Thymus (tissue), 11 donors: ENCODE measurements around the gene MTUS2. TPM values are rescaled to one million over a fixed set of nuclear protein-coding genes. Genes with fewer than 3 reads are reported as not detected.
"Not testable (repeated sequence)": the region's sequence is repeated elsewhere in the genome, so short reads cannot be mapped to it uniquely, and the experiment has no call there.

Source experiments
- DNase-seq, 9 donors: peaks; one replicate each; pipeline ENCODE4 v3.0.0-alpha.2; 2013; ENCODE audit warnings: low spot score in 9 of 9, low read depth in 6 of 9, missing footprints in 1 of 9
- H3K27ac ChIP-seq, 2 donors: one replicate each; pipeline ENCODE4 v1.5.1; 2013; ENCODE audit warnings: control low read depth in 1 of 2, low read depth in 1 of 2, low read length in 1 of 2, mild to moderate bottlenecking in 1 of 2, moderate library complexity in 1 of 2
- H3K27me3 ChIP-seq, 2 donors: one replicate each; pipeline ENCODE4 v1.5.1; 2013; ENCODE audit warnings: low read length in 1 of 2; ENCODE audit not compliant: control insufficient read depth in 2 of 2, insufficient read depth in 1 of 2
- H3K36me3 ChIP-seq, 2 donors: one replicate each; pipeline ENCODE4 v1.5.1; 2013; ENCODE audit warnings: low read length in 1 of 2, mild to moderate bottlenecking in 1 of 2, moderate library complexity in 1 of 2; ENCODE audit not compliant: control insufficient read depth in 2 of 2, insufficient read depth in 2 of 2
- H3K4me1 ChIP-seq, 2 donors: one replicate each; pipeline ENCODE4 v1.5.1; 2013; ENCODE audit warnings: low read length in 2 of 2; ENCODE audit not compliant: control insufficient read depth in 2 of 2, insufficient read depth in 2 of 2
- H3K4me3 ChIP-seq, 2 donors: one replicate each; pipeline ENCODE4 v1.5.1; 2013; ENCODE audit warnings: low read length in 2 of 2, control low read depth in 1 of 2, mild to moderate bottlenecking in 1 of 2
- H3K9me3 ChIP-seq, 2 donors: one replicate each; pipeline ENCODE4 v1.5.1; 2013; ENCODE audit warnings: low read length in 1 of 2, mild to moderate bottlenecking in 1 of 2; ENCODE audit not compliant: control insufficient read depth in 2 of 2, insufficient read depth in 1 of 2
- WGBS: extraction: QIAGEN DNeasy Blood & Tissue Kit; methylation state at CpG from one replicate; pipeline ENCODE4 v1.1.7; 2013; 5-methylcytosine and 5-hydroxymethylcytosine counted together
- polyA plus RNA-seq: library from polyadenylated mRNA; stranded (reverse); fragments of 200-250 nt; gene quantifications from one replicate; pipeline ENCODE4 v1.2.3, GENCODE V29; 2013
- total RNA-seq: library from RNA; stranded (reverse); fragments of 120-200 nt; gene quantifications from one replicate; pipeline ENCODE4 v1.2.4, GENCODE V29; 2013
- donor health status: healthy.

The MTUS2 gene
- total and polyA plus RNA-seq, 2 donors = 0.09 to 0.18 TPM

GRCh38 chr13:29323954-29324353 lies 503.8 kb downstream of the MTUS2 start:
- DNase-seq = no peak
- Histone ChIP-seq H3K36me3 (no peaks in the 10 kb centered on the region), H3K27ac (no peak overlapping the region), H3K4me3 (no peak overlapping the region), H3K27me3 (no peaks in the 10 kb centered on the region), H3K4me1 (no peaks in the 10 kb centered on the region), H3K9me3 (no peaks in the 10 kb centered on the region)
- WGBS = 93% methylated on average over 9 of the region's 9 CpGs

GRCh38 chr13:29324601-29325000 lies 504.5 kb downstream of the MTUS2 start:
- no peak overlapping the region for H3K4me3 ChIP-seq
- H3K27me3 ChIP-seq = no peaks in the 10 kb centered on the region
- WGBS = 78% methylated on average over 1 of the region's 1 CpG
- DNase-seq = no peak
- H3K36me3 ChIP-seq = no peaks in the 10 kb centered on the region
- no peak overlapping the region for H3K27ac ChIP-seq
- H3K4me1 ChIP-seq = no peaks in the 10 kb centered on the region
- no peaks in the 10 kb centered on the region for H3K9me3 ChIP-seq

GRCh38 chr13:29328501-29328900 lies 508.4 kb downstream of the MTUS2 start:
- H3K27me3 ChIP-seq = no peaks in the 10 kb centered on the region
- DNase-seq = no peak
- no peaks in the 10 kb centered on the region for H3K36me3 ChIP-seq
- no peak overlapping the region for H3K4me3 ChIP-seq
- no peaks in the 10 kb centered on the region for H3K9me3 ChIP-seq
- no peaks in the 10 kb centered on the region for H3K4me1 ChIP-seq
- 89% methylated on average over 2 of the region's 2 CpGs for WGBS
- no peak overlapping the region for H3K27ac ChIP-seq

GRCh38 chr13:29336356-29336755 lies 516.2 kb downstream of the MTUS2 start:
- Histone ChIP-seq H3K4me3 (no peak overlapping the region), H3K4me1 (no peaks in the 10 kb centered on the region), H3K9me3 (peaks cover 1 to 3% of the 10 kb centered on the region in 2 donors), H3K27ac (no peak overlapping the region), H3K36me3 (no peaks in the 10 kb centered on the region), H3K27me3 (no peaks in the 10 kb centered on the region)
- WGBS = 86% methylated on average over 7 of the region's 7 CpGs
- DNase-seq = no peak

- Histone ChIP-seq H3K4me1 (no peaks in the 10 kb centered on the region), H3K27ac (no peak overlapping the region), H3K4me3 (no peak overlapping the region), H3K9me3 (peaks cover 1 to 3% of the 10 kb centered on the region in 2 donors), H3K36me3 (no peaks in the 10 kb centered on the region), H3K27me3 (no peaks in the 10 kb centered on the region)
- DNase-seq = no peak
- WGBS = 97% methylated on average over 44 of the region's 44 CpGs
Measured at GRCh38 chr13:29339386-29340272, 519.5 kb downstream of the MTUS2 start.

GRCh38 chr13:29345860-29346582 lies 525.9 kb downstream of the MTUS2 start:
- not testable (repeated sequence) for H3K27ac ChIP-seq, H3K9me3 ChIP-seq, H3K27me3 ChIP-seq, H3K4me3 ChIP-seq, DNase-seq, H3K4me1 ChIP-seq, H3K36me3 ChIP-seq
- WGBS = 79% methylated on average over 7 of the region's 7 CpGs

- 97% methylated on average over 6 of the region's 6 CpGs for WGBS
Measured at GRCh38 chr13:29355029-29355428, 534.9 kb downstream of the MTUS2 start.

GRCh38 chr13:29359181-29359580 lies 539.0 kb downstream of the MTUS2 start:
- Histone ChIP-seq H3K27me3 (peaks cover 0 to 2% of the 10 kb centered on the region in 2 donors), H3K9me3 (no peaks in the 10 kb centered on the region), H3K27ac (no peak overlapping the region), H3K4me1 (no peaks in the 10 kb centered on the region), H3K36me3 (no peaks in the 10 kb centered on the region), H3K4me3 (no peak overlapping the region)
- no peak for DNase-seq
- 96% methylated on average over 19 of the region's 19 CpGs for WGBS

More at GRCh38 chr13:29355029-29355428, 534.9 kb downstream of the MTUS2 start:
- H3K9me3 ChIP-seq = no peaks in the 10 kb centered on the region
- no peaks in the 10 kb centered on the region for H3K36me3 ChIP-seq
- H3K4me3 ChIP-seq = no peak overlapping the region
- no peak for DNase-seq
- H3K27me3 ChIP-seq = peaks cover 0 to 2% of the 10 kb centered on the region in 2 donors
- H3K4me1 ChIP-seq = no peaks in the 10 kb centered on the region
- H3K27ac ChIP-seq = no peak overlapping the region

GRCh38 chr13:29361716-29362115 lies 541.6 kb downstream of the MTUS2 start:
- Histone ChIP-seq H3K4me1 (no peaks in the 10 kb centered on the region), H3K27me3 (no peaks in the 10 kb centered on the region), H3K36me3 (no peaks in the 10 kb centered on the region), H3K9me3 (no peaks in the 10 kb centered on the region), H3K27ac (no peak overlapping the region), H3K4me3 (no peak overlapping the region)
- no peak for DNase-seq
- WGBS = 90% methylated on average over 3 of the region's 3 CpGs
